HepG2 (cell line): ENCODE results near the gene PRRT2. TPM values are rescaled to one million over a fixed set of nuclear protein-coding genes. Genes with fewer than 3 reads are reported as not detected.

Experiments
- ATF6 ChIP-seq: sonication (generic); formaldehyde crosslinking; conservative IDR thresholded peaks from 2 replicates; pipeline ENCODE4 v1.4.0; 2020; ENCODE audit warnings: missing genetic modification reagents
- CERS6 ChIP-seq: sonication (generic); formaldehyde crosslinking; IDR thresholded peaks from 2 replicates; pipeline ENCODE4 v1.5.0; 2020; ENCODE audit warnings: missing genetic modification reagents
- CHD4 ChIP-seq: fragments of 200-600 bp; sonication (generic); IDR thresholded peaks from 2 replicates; pipeline ENCODE4 v1.7.0; 2017; ENCODE audit warnings: mild to moderate bottlenecking, low read length, borderline replicate concordance
- FOXC1 ChIP-seq: sonication (generic); formaldehyde crosslinking; IDR thresholded peaks from 2 replicates; pipeline ENCODE4 v1.8.0; 2022; ENCODE audit warnings: mild to moderate bottlenecking, missing genetic modification reagents, borderline replicate concordance
- HOXA9 ChIP-seq: sonication (generic); formaldehyde crosslinking; IDR thresholded peaks from 2 replicates; pipeline ENCODE4 v1.8.1; 2022; ENCODE audit warnings: missing genetic modification reagents, mild to moderate bottlenecking, moderate library complexity, borderline replicate concordance
- IKZF5 ChIP-seq: IDR thresholded peaks from 2 replicates; pipeline ENCODE4 v1.6.1; 2018; ENCODE audit warnings: missing genetic modification reagents, mild to moderate bottlenecking, missing compliant biosample characterization
- IRX3 ChIP-seq: sonication (generic); formaldehyde crosslinking; IDR thresholded peaks from 2 replicates; pipeline ENCODE4 v1.8.1; 2023; ENCODE audit warnings: mild to moderate bottlenecking, low read depth, missing genetic modification reagents, borderline replicate concordance
- JDP2 ChIP-seq: sonication (generic); formaldehyde crosslinking; IDR thresholded peaks from 2 replicates; pipeline ENCODE4 v1.8.1; 2022; ENCODE audit warnings: missing genetic modification reagents, borderline replicate concordance
- MYPOP ChIP-seq: sonication (generic); formaldehyde crosslinking; IDR thresholded peaks from 2 replicates; pipeline ENCODE4 v1.8.1; 2023; ENCODE audit warnings: mild to moderate bottlenecking, moderate library complexity, missing genetic modification reagents
- SMAD3 ChIP-seq: sonication (generic); formaldehyde crosslinking; IDR thresholded peaks from 2 replicates; pipeline ENCODE4 v1.4.0; 2020; ENCODE audit warnings: missing genetic modification reagents
- TCF12 ChIP-seq, 2 experiments: fragments of 450-650 bp in 1 of 2; sonication (generic) in 1 of 2; formaldehyde crosslinking in 1 of 2; IDR thresholded peaks; 2 replicates each; pipeline versions ENCODE4 v1.6.1 to v1.8.0; 2017 to 2022; ENCODE audit warnings: antibody characterized with exemption in 1 of 2, mild to moderate bottlenecking in 1 of 2, missing genetic modification reagents in 1 of 2, moderate library complexity in 1 of 2
- THYN1 ChIP-seq: sonication (generic); formaldehyde crosslinking; IDR thresholded peaks from 2 replicates; pipeline ENCODE4 v1.8.1; 2023; ENCODE audit warnings: low read depth, mild to moderate bottlenecking, moderate library complexity, missing genetic modification reagents, borderline replicate concordance
- ZBTB38 ChIP-seq: sonication (generic); formaldehyde crosslinking; IDR thresholded peaks from 2 replicates; pipeline ENCODE4 v1.5.1; 2020; ENCODE audit warnings: mild to moderate bottlenecking, missing genetic modification reagents
- ZNF614 ChIP-seq: IDR thresholded peaks from 2 replicates; pipeline ENCODE4 v1.6.1; 2018; ENCODE audit warnings: missing biosample characterization, missing genetic modification reagents, inconsistent platforms, borderline replicate concordance
- polyA plus RNA-seq, 8 experiments: library from polyadenylated mRNA; depleted of rRNA in 3 of 8; stranded (reverse) in 7 of 8; unstranded in 1 of 8; fragments of >200 nt; fragmentation: Illumina TruSeq in 4 of 8; extraction: Trizol in 4 of 8; gene quantifications; 2 replicates each; pipeline versions ENCODE4 v1.2.1 to v1.2.3, GENCODE V29; 2011 to 2016; ENCODE audit warnings: low read depth in 4 of 8, missing spikeins in 1 of 8, mixed read lengths in 1 of 8; ENCODE audit not compliant: insufficient read depth in 1 of 8
- total RNA-seq, 5 experiments: library from RNA; depleted of rRNA; stranded (reverse); fragments of >200 nt; fragmentation: Illumina TruSeq; extraction: Trizol; gene quantifications; 2 replicates each; pipeline ENCODE4 v1.2.3, GENCODE V29; 2016; ENCODE audit warnings: low read depth in 1 of 5
- TF ChIP-seq, protein P1 (sequence below): sonication (generic); formaldehyde crosslinking; IDR thresholded peaks from 2 replicates; pipeline ENCODE4 v1.4.0; 2020; ENCODE audit warnings: missing genetic modification reagents
- TF ChIP-seq, protein P2 (sequence below): sonication (generic); IDR thresholded peaks from 2 replicates; pipeline ENCODE4 v1.6.1; 2016; ENCODE audit warnings: low read depth, borderline replicate concordance
- TF ChIP-seq, protein P3 (sequence below): sonication (generic); formaldehyde crosslinking; IDR thresholded peaks from 2 replicates; pipeline ENCODE4 v1.4.0; 2020; ENCODE audit warnings: missing genetic modification reagents, borderline replicate concordance

The PRRT2 gene
- total and polyA plus RNA-seq, 2 of the 13 experiments (the other 11 are each of a cell fraction or from before 2014, with no cell fraction given) = 0.51 to 1.1 TPM

- TF ChIP-seq MYPOP (peak; percentile 93), TCF12 (IDR thresholded peaks at IDR 0.05) (no peak), TCF12 (CRISPR knock-in tag; IDR thresholded peaks at IDR 0.05) (peak; percentile 86; the same call in 1 of the 2 replicates), CERS6 (CRISPR knock-in tag) (no peak), ZNF614 (CRISPR knock-in tag) (no peak), IRX3 (CRISPR knock-in tag) (no peak; the same call in 1 of the 2 replicates), JDP2 (CRISPR knock-in tag) (no peak), SMAD3 (CRISPR knock-in tag) (peak; percentile 89), FOXC1 (CRISPR knock-in tag) (peak; percentile 88), ZBTB38 (CRISPR knock-in tag) (peak; percentile 84), ATF6 (no peak), HOXA9 (CRISPR knock-in tag) (peak; percentile 100), IKZF5 (peak; percentile 76; the same call in 1 of the 2 replicates), THYN1 (CRISPR knock-in tag) (no peak), CHD4 (no peak)
- TF ChIP-seq, protein P1, sequence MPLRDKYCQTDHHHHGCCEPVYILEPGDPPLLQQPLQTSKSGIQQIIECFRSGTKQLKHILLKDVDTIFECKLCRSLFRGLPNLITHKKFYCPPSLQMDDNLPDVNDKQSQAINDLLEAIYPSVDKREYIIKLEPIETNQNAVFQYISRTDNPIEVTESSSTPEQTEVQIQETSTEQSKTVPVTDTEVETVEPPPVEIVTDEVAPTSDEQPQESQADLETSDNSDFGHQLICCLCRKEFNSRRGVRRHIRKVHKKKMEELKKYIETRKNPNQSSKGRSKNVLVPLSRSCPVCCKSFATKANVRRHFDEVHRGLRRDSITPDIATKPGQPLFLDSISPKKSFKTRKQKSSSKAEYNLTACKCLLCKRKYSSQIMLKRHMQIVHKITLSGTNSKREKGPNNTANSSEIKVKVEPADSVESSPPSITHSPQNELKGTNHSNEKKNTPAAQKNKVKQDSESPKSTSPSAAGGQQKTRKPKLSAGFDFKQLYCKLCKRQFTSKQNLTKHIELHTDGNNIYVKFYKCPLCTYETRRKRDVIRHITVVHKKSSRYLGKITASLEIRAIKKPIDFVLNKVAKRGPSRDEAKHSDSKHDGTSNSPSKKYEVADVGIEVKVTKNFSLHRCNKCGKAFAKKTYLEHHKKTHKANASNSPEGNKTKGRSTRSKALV (CRISPR knock-in tag) = no peak; the same call in 1 of the 2 replicates
- TF ChIP-seq, protein P2, sequence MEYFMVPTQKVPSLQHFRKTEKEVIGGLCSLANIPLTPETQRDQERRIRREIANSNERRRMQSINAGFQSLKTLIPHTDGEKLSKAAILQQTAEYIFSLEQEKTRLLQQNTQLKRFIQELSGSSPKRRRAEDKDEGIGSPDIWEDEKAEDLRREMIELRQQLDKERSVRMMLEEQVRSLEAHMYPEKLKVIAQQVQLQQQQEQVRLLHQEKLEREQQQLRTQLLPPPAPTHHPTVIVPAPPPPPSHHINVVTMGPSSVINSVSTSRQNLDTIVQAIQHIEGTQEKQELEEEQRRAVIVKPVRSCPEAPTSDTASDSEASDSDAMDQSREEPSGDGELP = peak; percentile 80
- TF ChIP-seq, protein P3, sequence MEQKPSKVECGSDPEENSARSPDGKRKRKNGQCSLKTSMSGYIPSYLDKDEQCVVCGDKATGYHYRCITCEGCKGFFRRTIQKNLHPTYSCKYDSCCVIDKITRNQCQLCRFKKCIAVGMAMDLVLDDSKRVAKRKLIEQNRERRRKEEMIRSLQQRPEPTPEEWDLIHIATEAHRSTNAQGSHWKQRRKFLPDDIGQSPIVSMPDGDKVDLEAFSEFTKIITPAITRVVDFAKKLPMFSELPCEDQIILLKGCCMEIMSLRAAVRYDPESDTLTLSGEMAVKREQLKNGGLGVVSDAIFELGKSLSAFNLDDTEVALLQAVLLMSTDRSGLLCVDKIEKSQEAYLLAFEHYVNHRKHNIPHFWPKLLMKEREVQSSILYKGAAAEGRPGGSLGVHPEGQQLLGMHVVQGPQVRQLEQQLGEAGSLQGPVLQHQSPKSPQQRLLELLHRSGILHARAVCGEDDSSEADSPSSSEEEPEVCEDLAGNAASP (CRISPR knock-in tag) = peak; percentile 100
Observed at GRCh38 chr16:29765167-29766032, 46.6 kb upstream of the PRRT2 start (continued).
